T-helper 1 cell treated with Interleukin-12 subunit alpha and Interleukin-12 subunit beta and Interleukin-4 antibody, amounts not matched to agents 30 ng/mL and 1 ng/mL, for 36 hours (primary cell): ENCODE measurements around the gene STXBP5. TPM values are rescaled to one million over a fixed set of nuclear protein-coding genes. Genes with fewer than 3 reads are reported as not detected.

Experiments
- intact Hi-C: fragments of 100-400 bp; cut with micrococcal nuclease; formaldehyde crosslinking; loops from one replicate; pipeline ENCODE4 v1.15.1; 2024
- total RNA-seq: library from RNA; stranded (reverse); gene quantifications from 2 replicates; pipeline ENCODE4 v1.2.3, GENCODE V29; 2022

STXBP5 gene
- 22.5 and 23.9 TPM in 2 replicates for total RNA-seq

DNA sequence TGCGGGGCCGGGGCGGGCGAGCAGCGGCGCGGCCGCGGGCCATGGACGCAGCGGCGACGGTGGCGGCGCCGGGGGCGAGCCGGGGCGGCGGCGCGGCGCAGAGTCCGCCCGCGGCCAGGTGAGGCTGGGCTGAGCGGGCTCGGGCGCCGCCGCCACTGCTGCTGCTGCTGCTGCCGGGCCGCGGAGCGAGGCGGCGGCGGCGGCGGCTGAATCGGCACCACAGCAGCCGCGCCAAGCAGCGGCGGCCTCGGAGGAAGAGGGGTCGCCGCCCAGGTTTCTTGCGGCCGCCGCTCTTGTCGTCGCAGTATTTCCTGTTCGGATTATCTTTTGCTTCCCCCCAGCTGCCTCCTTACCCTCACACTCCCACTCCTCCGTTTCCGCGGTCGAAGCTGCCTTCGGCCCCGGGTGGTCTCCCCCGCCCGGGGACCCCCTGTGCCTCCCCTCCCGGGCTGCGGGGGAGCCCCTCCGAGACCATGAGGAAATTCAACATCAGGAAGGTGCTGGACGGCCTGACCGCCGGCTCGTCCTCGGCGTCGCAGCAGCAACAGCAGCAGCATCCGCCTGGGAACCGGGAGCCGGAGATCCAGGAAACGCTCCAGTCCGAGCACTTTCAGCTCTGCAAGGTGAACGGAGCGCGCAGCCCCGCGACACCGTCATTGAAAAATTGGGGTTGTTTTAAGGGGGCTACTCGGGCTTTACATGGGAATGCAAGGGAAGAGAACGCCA is at the start of gene STXBP5:
TSS of gene STXBP5 (plus strand) at position 358 of the 726 bp plus-strand sequence. CDS start at position 474, 116 bp downstream.
- intact Hi-C loops, result loop anchor here (2.0 to 10.0 kb wide), 3 partner anchors 998 to 1469 kb away; partner anchors contain the start of genes EPM2A and SHPRH

DNA sequence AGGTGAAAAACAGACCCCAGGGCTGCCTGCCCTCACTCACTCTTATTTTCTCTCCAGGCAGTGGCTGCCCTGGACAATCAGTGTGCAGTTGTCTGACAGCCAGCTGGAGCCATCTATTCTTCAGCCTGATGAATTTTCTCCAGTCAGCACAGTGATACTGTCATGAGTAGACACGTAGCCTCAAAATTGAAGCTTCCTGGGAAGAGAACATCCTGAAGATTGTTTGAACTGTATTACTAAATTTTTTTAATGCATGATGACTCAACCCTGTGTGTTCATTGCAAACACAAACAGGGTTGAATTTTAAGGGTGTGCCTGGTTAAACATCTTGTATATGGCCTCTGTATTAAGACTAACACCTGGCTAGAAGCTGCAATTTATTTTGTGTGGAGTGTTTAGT is 49.8 kb upstream of the STXBP5 start:
- intact Hi-C loops, result no loop called here

DNA sequence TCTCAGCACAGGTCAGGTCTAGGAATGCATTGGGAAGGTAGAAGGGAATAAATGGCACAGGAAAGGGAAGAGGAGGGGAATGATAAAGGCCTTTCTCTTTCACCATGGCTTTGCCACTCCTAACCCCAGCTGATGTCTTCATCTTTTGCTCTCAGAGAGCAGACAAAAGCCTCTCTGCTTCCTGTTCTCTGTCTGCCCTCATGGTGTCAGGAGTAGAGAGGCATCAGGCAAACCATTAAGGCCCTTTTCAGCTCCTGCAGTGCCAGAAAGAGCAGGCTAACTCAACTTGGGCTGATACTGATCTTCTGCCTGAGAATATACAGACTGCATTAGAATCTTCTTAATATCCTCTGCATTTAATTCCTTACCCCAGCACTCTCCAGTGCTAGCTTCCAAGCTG is 48.0 kb upstream of the STXBP5 start:
- intact Hi-C loops, result no loop called here

DNA sequence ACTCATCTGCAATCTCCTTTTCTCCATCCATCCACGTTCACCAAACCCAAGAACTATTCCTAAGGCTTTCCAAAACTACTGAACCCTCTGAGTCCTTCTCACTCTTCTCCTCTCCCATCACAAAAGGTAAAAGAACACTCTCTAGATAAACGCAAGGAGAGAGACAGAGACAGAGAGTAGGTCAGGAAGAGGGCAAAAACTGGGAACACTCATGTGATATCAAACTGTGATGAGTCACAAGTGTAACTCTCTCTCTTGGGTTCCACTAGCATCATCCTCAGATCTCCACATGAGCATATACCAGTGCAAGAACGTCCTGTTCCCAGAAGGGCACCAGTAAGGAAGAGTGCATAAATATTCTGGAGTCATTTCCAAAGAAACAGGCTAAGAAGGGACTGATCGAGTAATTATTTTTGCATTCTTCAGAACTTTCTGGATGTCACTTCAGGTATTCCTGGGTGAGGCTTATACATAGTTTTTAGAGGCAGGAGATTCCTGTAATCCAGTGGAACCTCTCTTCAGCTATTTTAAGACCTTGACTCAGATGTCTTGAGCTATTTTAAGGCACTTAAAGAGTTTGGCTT is 47.3 kb upstream of the STXBP5 start:
- intact Hi-C loops, result no loop called here

DNA sequence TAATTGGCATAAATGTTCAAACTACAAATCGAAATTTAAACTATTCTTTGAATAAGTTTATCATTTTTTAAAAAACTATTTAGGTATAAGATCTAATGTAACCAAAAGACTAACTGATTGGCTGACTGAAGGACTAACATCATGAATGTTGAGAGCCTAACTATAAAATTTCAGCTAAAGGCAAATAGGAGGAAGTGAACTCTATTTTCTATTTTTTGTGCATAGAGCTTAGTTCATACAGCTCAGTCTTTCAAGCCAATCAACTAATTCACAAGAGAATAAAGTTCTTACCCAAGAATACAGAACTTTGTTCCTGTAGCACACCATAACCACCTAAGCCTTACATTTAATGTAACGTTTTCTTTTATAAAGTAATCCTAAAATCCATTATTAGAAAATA is 46.3 kb upstream of the STXBP5 start:
- intact Hi-C loops, result no loop called here

DNA sequence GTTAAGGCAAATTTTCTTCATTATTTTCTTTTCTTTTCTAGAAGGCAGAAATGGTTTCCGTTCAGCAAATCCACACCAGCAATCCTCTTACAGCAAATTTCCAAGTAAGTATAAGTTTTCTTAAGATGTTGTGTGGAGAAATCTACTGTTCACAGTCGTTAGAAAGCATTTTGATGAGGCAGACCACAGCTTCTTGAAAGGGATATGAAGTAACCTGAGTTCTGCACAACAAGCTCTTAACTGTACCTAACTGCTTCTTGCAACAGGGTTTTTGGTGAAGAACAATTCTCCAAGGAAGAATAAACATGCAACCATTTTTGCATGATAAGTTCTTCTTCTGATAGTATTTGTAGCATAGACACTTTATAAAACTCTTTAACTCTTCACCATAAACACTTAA is 45.3 kb upstream of the STXBP5 start:
- intact Hi-C loops, result no loop called here

DNA sequence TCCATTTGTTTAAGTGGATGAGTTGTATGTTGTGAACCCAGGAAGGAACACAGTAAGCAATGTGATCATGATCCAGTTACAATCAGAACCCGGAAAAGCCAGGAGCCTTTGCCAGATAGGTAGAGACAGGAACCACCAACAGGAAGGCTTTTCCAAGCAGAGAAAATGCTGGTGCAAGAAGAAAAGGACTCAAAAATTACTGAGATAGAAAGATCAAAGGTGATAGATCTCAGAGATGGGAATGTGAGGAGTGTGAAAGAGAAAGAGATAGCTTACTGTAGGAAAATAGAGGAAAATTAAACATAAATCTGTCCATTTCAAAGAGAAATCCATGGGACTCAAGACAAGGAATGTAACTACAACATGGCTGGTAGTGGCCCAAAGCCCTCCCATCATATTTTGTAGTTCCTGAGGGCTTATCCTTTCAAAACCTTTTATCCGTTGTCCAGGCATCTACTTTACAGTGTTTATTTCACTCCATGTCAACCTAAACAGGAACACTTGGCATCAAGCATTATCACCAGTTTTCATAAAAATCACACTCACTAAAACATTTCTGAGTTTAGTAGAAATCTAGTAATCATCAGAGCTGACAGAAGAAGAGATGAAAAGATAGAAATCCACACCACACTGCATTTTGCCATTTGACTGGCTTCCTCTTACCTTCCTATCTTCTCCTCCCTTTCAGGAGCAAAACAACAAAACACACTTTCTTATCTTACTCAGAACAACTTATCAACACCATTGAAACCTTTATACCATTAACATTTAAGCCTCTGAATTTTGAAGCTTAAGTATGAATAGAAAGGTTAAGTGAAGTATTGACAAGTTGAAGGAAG is 44.5 kb upstream of the STXBP5 start:
- intact Hi-C loops, result no loop called here

DNA sequence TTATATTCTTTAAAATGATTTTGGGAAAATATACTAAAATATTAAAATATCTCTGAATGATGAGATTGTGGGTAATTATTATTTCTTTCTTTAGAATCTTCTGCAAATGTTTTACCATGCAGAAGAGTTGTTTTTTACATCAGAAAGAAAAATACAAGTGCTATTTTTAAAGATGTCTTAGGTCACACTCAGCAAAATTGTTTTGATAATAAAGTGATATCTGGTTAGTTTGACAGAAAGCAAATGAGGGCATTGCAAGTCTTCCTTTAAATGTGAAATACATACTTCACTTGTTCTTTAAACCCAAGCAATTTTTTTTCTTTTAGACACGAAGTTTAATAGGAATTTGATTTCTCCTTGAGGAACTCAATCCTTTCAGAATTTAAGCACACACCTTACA is 43.6 kb upstream of the STXBP5 start:
- intact Hi-C loops, result no loop called here

DNA sequence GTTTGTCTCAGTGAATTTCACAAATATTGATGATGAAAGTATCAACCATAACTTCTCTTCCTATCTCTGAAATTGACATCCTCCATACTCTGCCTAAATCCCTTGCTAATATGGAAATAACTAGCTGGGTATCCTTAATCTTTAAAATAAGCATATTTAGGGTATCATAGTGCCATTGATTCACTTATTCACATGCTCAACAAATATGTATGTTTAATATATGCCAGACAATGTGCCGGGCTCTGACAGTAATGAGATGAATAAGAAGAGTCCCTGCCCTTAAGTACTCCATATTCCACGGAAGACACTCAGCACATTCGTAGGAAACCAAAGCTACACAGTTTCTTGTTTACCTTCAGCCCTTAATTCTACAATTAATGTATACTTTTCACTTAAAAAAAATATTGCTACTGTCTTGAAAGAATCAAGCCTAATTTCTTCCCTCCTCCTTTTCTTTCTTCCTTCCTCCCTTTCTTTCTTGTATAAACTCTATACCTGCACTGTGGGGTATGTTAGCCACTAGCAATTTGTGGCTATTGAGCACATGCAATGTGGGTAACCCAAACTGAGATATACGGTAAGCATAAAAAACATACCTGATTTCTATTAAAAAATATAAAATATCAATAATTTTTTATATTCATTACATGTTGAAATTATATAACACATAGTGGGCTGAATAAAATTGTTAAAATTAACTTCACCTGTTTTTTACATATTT is 42.8 kb upstream of the STXBP5 start:
- intact Hi-C loops, result no loop called here

DNA sequence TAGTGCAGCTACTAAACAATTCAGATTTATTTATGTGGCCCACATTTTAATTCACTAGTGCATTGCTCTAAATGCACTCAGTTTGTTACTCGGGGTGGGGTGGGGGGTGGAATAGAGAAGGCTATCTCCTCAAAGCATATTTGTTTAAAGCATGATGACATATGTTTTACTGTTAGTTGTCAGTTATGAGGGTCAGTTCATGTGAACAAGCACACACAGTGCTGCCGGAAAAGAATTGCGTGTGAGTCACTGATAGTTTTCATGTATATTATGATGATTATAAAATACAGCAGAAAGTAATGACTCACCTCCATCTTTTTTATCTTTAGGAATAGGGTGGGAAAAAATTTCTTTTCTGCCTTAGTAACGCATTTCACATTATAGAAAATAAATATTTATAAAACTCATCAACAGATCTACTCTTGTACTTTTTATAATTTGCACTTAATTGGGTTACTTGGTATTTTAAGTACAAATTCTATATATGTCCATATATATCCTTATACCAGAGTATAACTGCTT is 42.2 kb upstream of the STXBP5 start:
- intact Hi-C loops, result no loop called here

DNA sequence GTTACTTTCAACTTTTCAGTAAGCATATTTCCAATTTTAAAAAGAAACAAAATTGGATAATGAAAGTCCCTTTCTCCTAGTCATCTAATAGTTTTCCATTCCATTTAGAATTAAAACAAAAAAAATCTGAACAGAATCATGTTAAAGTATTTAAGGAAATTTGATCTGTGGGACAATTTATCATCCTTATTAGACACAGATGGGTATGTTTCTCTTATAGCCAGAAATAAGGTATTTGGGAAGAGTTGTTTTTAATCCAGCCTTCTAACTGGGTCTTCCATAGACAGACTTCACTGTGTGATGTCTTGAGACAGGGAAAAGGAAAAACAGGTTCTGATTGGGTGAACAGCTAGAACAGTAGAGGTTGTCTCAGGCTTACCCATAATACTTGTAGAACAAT is 39.5 kb upstream of the STXBP5 start:
- intact Hi-C loops, result no loop called here

DNA sequence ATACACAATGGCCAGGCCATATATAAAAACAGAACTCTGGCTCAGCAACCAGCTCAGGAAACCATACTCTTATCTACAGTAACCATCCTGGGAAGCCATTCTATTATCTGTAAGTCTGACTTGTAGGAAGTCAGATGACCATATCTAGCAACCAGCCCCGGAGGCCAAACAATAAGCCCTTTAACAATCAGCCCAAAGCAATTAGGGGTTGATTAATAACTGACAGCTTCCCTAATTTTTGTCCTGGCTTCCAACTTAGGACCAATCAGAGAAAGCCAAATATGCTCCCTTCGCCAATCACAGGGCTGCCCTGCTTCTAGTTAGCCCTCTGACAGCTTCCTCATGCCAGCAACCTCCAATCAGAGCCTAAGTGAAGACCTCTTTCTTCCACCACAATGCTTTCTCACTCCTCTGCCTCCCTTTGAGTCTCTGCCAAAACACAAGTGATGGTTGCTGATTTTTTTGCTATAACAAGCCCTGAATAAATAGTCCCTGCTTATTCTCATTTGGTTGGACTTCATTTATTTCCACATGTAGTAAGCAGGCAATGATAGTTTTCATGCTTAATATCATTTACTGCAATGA is 37.8 kb upstream of the STXBP5 start:
- intact Hi-C loops, result no loop called here

DNA sequence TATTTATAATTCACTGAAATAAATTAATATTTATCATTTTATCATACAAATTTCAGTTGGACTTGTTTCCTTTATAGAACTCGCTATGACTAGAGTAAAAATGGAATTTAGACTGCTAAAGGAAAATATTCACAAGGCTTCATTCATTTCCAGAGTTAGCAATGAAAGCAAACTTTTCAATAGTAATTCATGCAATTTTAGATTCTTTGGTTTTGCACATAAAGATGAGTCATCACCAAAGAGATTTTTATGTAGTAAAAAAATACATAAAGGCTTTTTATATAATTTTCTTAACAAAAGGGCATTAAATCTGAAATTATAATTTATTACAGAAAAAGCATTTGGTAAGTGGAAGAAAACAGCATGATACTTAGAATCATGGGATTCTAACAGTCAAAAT is 37.2 kb upstream of the STXBP5 start:
- intact Hi-C loops, result no loop called here

DNA sequence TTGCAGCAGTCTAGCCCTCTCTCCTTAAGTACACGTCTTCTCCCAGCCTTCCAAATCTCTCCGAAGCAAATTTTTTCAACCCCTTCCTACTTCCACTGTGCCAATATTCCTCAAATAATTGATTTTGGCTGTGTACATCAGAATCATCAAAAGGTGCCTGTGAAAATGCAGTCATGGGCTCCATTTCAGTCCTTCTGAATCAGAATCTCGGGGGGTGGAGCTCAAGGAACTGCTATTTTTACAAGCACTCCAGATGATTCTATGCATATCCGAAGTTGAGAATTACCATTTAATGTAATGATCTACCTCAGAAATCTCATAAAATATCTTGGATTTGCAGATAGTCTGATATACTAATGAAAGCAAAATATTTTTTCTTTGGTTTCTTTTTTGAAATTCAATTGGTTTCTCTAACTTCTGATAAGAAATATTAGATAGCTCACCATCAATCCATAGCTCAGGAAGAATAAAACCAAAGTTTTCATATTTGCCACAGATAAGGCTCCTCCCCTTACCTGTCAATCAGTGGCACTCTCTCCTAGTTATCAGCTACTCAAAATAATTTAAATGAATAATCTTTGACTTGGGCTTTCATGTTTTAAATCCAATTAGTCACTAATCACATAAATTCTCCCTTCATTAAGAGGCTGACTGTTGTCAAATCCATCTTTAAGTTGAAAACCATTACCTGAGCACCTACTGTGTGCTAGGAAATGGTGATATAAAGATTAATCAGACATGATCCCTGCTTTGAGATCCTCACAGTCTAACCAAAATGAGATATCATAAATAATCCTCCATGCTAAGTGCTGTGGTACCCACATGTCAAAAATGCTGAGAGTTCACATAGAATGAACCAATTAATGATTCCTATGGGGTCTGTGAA is 36.4 kb upstream of the STXBP5 start:
- intact Hi-C loops, result no loop called here

DNA sequence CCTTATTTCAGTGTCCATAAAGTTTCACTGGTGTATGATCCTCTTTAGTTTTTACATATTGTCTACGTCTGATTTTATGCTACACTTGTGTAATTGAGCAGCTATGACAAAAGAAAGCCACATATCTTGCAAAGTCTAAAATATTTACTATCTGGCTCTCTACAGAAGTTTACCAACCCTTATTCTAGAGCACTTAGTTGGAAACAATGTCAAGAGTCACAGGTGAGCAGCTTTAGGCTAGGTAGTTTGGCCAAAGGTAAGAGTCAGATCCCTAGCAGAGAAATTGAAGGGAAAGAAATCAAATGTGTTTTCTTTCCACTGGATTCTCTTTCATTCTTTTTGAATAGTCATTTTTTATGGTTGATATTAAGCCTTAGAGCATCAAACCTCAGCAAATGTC is 34.7 kb upstream of the STXBP5 start:
- intact Hi-C loops, result no loop called here

DNA sequence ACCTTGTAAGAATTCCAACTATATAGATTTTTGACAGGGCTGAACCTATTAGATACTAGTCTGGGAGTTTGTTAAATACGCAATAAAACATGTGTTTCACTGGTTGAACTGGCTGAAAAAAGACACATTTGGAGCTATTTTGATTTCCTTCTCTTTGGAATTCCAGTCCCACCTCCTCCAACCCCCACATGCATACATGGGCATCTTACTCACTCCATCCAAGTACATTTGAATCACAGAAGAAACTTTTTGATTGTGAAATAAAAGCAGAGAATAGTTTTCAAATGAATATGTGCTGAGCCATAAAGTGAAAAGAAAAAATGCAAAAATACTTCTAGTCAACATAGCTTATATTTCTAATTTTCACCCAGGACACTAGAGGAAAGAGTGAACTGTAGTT is 33.9 kb upstream of the STXBP5 start:
- intact Hi-C loops, result no loop called here

DNA sequence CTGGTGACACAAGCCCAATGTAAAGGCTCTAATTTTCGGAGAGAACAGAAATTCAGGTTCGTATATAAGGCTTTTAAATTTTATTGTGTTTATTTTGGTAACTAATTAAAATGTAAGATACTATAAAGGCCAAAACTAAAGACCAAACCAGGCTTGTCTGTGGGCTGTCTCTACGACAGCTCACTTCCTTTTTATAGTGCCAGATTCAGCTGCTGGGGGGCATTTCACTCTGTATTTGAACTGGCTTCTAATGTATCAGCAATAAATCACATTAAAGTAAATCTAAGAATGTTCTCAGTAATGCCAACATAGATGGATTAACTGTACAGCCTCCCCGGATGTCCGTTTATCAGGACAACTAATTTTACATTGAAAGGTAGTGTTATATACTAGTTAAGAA is 31.1 kb upstream of the STXBP5 start:
- intact Hi-C loops, result no loop called here

DNA sequence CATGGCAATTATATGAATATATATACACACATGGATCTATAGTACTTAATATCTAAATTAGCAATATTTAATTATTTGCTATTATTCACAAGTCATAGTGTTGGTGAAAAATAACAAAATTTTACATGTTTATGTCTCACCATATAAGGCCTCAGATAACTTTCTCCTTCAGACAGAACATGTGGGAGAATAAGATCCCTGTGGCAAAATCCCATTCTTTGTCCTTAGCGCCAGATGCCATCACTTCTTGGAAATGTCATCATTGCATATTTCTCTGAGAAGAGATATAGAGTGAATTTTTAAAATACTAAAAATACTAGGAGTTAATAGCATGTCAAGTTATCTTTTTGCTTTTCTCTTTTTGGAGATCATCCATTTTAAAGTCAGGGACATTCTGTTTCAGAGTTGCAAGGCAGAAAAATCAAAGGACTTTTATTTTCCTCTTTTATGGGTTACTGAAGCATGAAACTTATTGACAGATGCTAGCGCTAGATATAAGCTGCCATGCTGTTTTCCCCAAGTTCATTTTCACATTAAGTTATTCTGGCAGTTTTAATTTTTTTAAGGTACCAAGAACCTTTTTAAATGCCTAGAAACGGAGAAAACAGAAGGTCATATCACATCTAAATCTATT is 30.4 kb upstream of the STXBP5 start:
- intact Hi-C loops, result no loop called here

DNA sequence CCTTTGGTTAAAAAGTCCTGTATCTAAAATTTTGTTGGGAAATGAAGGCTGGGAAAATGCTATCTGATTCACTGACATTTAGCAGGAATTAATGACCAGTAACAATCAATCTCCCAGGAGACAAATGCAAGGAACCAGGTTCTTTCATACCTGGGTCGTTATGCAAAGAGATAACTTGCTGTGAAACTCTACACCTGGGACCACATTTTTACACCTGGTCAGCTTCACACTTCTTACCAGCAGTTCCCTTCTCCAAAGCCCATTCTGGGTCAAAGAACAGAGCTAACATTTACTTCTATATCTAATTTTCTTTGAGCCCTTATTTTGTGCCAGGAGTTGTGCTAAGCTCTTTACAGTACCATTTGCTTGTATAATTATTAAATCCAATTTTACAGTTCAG is 27.4 kb upstream of the STXBP5 start:
- intact Hi-C loops, result no loop called here

DNA sequence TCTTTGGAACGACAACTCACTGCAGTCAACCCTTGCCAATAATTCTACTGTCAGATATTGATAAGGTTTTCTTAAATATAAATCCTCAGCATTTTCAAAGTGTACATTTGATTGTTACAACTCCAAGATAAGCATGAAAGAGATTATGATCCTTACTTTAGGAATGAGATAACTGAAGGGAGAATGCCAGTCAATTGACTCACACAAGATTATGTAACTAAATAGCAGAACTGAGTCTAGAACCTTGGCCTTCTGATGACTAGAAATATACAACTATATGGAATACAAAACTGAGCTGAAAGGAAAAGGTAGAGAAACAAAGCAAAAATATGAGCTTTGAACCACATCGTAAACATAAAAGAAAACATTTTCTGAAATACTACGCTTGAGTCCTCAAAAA is 26.9 kb upstream of the STXBP5 start:
- intact Hi-C loops, result no loop called here
